Testis (tissue), 2 donors: ENCODE data around the gene SCG3.

ENCODE experiments used
- CTCF ChIP-seq, 3 experiments: fragments of 450-650 bp in 2 of 3; fragments of 200-600 bp in 1 of 3; sonication (generic) in 1 of 3; IDR thresholded peaks; one replicate each; pipeline ENCODE4 v1.5.1; 2016 to 2019; ENCODE audit warnings: antibody characterized with exemption in 3 of 3, mild to moderate bottlenecking in 2 of 3, moderate library complexity in 1 of 3
- POLR2A ChIP-seq: fragments of 450-650 bp; IDR thresholded peaks from one replicate; pipeline ENCODE4 v1.6.1; 2017; ENCODE audit warnings: antibody characterized with exemption, mild to moderate bottlenecking, moderate library complexity

- TF ChIP-seq CTCF (IDR thresholded peaks at IDR 0.05) (no peak), POLR2A (no peak)
Measured at GRCh38 chr15:51757450-51757849, 76.1 kb downstream of the SCG3 start.
